Panc1 (cell line): ENCODE measurements around the gene GUCY2D. TPM values are rescaled to one million over a fixed set of nuclear protein-coding genes. Genes with fewer than 3 reads are reported as not detected.

Experiments used
- ATAC-seq: fragments of 200-7000 bp; cut with Tn5 transposase; 2 replicates; pipeline ENCODE4 v1.9.1; 2020; ENCODE audit warnings: mild to moderate bottlenecking, moderate library complexity
- BruUV-seq: library from RNA; stranded (reverse); fragments of 400-500 nt; replicated peaks from 2 replicates; lab custom pipeline; 2021; lab: Mats Ljungman, UMichigan
- CTCF ChIA-PET: fragments of 300-600 bp; sonication (Branson Sonifier 250); formaldehyde crosslinking; loops from one replicate; lab custom pipeline; 2022; ENCODE audit warnings: antibody characterized with exemption; lab: Charles Lee
- POLR2A ChIA-PET: fragments of 300-600 bp; sonication (Branson Sonifier 250); formaldehyde crosslinking; loops from one replicate; lab custom pipeline; 2022; ENCODE audit warnings: antibody characterized with exemption; lab: Charles Lee
- DNase-seq: peaks from one replicate; pipeline ENCODE4 v3.0.0-alpha.2; 2010; ENCODE audit warnings: low read depth, low spot score
- H3K27ac ChIP-seq: 2 replicates; pipeline ENCODE4 v1.5.1; 2011; ENCODE audit warnings: mild to moderate bottlenecking, low read length, inconsistent platforms
- H3K27me3 ChIP-seq: fragments of 200-500 bp; sonication (Bioruptor generic); 2 replicates; pipeline ENCODE4 v1.6.0; 2014; ENCODE audit warnings: low read length, inconsistent platforms; ENCODE audit not compliant: control insufficient read depth, insufficient read depth
- H3K36me3 ChIP-seq: fragments of 200-500 bp; sonication (Bioruptor generic); 2 replicates; pipeline ENCODE4 v1.5.1; 2014; ENCODE audit warnings: inconsistent platforms, mild to moderate bottlenecking, low read length, moderate library complexity; ENCODE audit not compliant: control insufficient read depth, insufficient read depth
- H3K4me1 ChIP-seq: 2 replicates; pipeline ENCODE4 v1.5.1; 2011; ENCODE audit warnings: inconsistent platforms, mild to moderate bottlenecking, low read length, moderate library complexity; ENCODE audit not compliant: control insufficient read depth, insufficient read depth
- H3K4me3 ChIP-seq, 2 experiments: 2 replicates each; pipeline ENCODE4 v1.5.1; 2011 to 2012; ENCODE audit warnings: low read depth in 2 of 2, low read length in 2 of 2, mild to moderate bottlenecking in 2 of 2, inconsistent platforms in 1 of 2, moderate library complexity in 1 of 2
- H3K9me3 ChIP-seq: fragments of 200-500 bp; sonication (Bioruptor generic); 2 replicates; pipeline ENCODE4 v1.5.1; 2014; ENCODE audit warnings: low read depth, mild to moderate bottlenecking, inconsistent platforms, low read length, moderate library complexity; ENCODE audit not compliant: control insufficient read depth, insufficient read depth
- POLR2AphosphoS5 ChIP-seq: IDR thresholded peaks from 2 replicates; pipeline ENCODE4 v1.6.1; 2012; ENCODE audit warnings: mild to moderate bottlenecking, low read depth, low read length, moderate library complexity
- SIN3A ChIP-seq: IDR thresholded peaks from 2 replicates; pipeline ENCODE4 v1.6.1; 2012; ENCODE audit warnings: low read depth, mild to moderate bottlenecking, low read length, moderate library complexity, borderline replicate concordance; ENCODE audit not compliant: insufficient read depth
- TCF7L2 ChIP-seq: IDR thresholded peaks from 2 replicates; pipeline ENCODE4 v1.6.1; 2011; ENCODE audit warnings: mild to moderate bottlenecking, low read depth, low read length, inconsistent platforms
- in situ Hi-C: cut with HindIII; loops from 2 replicates; pipeline ENCODE4 v1.10.0; 2016; ENCODE audit warnings: low sequenced_read_pairs, low pct_unique_long_range_greater_than_20kb
- intact Hi-C: fragments of 100-400 bp; cut with micrococcal nuclease; formaldehyde crosslinking; loops from one replicate; pipeline ENCODE4 v1.10.0; 2022; ENCODE audit not compliant: unreplicated experiment
- total RNA-seq: library from RNA; stranded (reverse); gene quantifications from one replicate; pipeline ENCODE4 v1.2.1, GENCODE V29; 2021; ENCODE audit not compliant: unreplicated experiment
- TF ChIP-seq, protein P1 (sequence below), 2 experiments: IDR thresholded peaks; 2 replicates each; pipeline ENCODE4 v1.6.1; 2011 to 2012; ENCODE audit warnings: low read depth in 2 of 2, control low read depth in 1 of 2, low read length in 1 of 2, mild to moderate bottlenecking in 1 of 2, moderate library complexity in 1 of 2; ENCODE audit not compliant: insufficient read depth in 1 of 2
- TF ChIP-seq, protein P2 (sequence below): fragments of 450-650 bp; IDR thresholded peaks from 2 replicates; pipeline ENCODE4 v1.5.1; 2017; ENCODE audit warnings: mild to moderate bottlenecking

Gene GUCY2D
- total RNA-seq, 1 experiment from 2014 or later: not detected

DNA sequence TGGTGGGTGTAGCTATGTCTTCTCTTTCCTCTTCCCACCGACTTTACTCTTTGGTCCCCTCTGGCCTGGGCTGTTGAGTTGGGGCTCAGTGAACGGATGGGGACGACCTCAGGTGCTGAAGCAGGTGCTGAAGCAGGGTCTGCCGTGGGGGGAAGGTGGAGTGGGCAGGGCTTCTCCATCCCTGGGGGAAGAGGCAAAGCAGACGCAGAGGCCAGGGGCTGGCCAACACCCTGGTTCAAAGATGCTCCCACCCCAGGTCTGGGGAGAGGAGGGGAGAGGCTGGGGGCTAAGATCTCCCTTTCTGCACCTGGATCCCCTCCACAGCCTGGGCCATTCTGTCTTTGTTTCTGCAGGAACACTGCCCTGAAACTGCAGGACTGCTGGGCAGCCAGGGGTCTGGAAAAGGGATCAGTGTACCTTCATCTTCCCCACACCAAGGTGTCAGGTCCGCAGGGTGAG, 62.2 kb downstream of the GUCY2D start:
- in situ Hi-C loops: no loop called here
- POLR2A ChIA-PET: no interaction called here
- CTCF ChIA-PET: interaction anchor here (1.2 kb wide), 1 partner anchor 9 kb away, joined by 5 read pairs; no protein-coding TSS in a partner anchor
- H3K9me3 ChIP-seq: no peaks in the 10 kb centered on the region
- H3K27me3 ChIP-seq: peaks cover 4% of the 10 kb centered on the region
- peaks cover 4% of the 10 kb centered on the region; the same call in 1 of the 2 replicates for H3K4me1 ChIP-seq
- intact Hi-C loops: no loop called here
- no TSS peak for BruUV-seq
- H3K27ac ChIP-seq: no peak overlapping the region
- no peaks in the 10 kb centered on the region for H3K36me3 ChIP-seq
- ATAC-seq (no peak), DNase-seq (no peak)
- no peak overlapping the region for H3K4me3 ChIP-seq
- TF ChIP-seq, protein P1, sequence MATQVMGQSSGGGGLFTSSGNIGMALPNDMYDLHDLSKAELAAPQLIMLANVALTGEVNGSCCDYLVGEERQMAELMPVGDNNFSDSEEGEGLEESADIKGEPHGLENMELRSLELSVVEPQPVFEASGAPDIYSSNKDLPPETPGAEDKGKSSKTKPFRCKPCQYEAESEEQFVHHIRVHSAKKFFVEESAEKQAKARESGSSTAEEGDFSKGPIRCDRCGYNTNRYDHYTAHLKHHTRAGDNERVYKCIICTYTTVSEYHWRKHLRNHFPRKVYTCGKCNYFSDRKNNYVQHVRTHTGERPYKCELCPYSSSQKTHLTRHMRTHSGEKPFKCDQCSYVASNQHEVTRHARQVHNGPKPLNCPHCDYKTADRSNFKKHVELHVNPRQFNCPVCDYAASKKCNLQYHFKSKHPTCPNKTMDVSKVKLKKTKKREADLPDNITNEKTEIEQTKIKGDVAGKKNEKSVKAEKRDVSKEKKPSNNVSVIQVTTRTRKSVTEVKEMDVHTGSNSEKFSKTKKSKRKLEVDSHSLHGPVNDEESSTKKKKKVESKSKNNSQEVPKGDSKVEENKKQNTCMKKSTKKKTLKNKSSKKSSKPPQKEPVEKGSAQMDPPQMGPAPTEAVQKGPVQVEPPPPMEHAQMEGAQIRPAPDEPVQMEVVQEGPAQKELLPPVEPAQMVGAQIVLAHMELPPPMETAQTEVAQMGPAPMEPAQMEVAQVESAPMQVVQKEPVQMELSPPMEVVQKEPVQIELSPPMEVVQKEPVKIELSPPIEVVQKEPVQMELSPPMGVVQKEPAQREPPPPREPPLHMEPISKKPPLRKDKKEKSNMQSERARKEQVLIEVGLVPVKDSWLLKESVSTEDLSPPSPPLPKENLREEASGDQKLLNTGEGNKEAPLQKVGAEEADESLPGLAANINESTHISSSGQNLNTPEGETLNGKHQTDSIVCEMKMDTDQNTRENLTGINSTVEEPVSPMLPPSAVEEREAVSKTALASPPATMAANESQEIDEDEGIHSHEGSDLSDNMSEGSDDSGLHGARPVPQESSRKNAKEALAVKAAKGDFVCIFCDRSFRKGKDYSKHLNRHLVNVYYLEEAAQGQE (IDR thresholded peaks at IDR 0.05; ENCODE audit: insufficient read depth in 1 of 2, low read depth in 2 of 2, low read length in 1 of 2): no peak
- TF ChIP-seq, protein P2, sequence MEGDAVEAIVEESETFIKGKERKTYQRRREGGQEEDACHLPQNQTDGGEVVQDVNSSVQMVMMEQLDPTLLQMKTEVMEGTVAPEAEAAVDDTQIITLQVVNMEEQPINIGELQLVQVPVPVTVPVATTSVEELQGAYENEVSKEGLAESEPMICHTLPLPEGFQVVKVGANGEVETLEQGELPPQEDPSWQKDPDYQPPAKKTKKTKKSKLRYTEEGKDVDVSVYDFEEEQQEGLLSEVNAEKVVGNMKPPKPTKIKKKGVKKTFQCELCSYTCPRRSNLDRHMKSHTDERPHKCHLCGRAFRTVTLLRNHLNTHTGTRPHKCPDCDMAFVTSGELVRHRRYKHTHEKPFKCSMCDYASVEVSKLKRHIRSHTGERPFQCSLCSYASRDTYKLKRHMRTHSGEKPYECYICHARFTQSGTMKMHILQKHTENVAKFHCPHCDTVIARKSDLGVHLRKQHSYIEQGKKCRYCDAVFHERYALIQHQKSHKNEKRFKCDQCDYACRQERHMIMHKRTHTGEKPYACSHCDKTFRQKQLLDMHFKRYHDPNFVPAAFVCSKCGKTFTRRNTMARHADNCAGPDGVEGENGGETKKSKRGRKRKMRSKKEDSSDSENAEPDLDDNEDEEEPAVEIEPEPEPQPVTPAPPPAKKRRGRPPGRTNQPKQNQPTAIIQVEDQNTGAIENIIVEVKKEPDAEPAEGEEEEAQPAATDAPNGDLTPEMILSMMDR: no peak
- TF ChIP-seq POLR2AphosphoS5 (no peak), SIN3A (no peak), TCF7L2 (no peak)

DNA sequence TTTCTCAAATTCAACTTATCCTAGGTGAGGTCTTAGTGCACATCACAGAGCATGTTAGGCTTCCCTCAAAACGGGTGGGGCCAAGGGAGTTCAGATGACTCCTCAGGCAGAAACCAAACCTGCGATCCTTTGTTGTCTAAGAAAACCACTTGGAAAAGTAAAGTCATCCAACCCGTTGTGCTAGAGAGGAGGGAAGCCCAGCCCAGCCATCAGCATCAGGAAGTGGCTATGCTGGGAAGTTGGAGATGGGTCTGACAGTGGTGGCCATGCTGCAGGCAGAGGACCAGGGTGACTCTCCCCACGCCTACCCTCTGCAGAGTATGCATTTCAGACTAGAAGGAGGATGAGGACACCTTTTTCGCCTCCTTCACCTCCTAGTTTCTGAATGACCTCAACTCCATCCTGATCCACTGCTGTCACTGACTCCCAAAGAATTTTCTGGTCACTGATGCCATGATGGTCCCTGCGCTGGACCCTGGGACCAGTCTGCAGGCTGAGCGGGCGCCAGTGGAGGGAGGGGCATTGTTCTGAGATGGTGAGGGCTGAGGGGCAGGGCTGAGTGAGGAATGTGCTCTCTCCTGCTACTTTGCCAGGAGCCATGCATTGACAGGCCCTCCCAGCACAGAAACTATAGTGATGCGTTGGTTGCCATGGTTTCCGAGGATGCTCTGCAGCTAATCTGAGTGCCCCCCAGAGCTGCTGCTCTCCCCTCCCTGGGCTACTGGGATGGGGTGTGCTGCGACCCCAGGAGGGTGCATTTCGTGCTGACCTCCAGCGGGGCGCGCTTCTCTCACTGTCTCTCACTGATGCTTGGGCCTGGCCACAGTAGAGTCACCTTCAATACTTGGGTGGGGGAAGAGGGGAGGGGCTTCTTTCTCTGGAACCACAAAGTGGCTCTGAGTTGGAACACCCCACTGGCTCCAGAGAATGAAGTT, 64.7 kb downstream of the GUCY2D start:
- POLR2A ChIA-PET: no interaction called here
- in situ Hi-C loops (no loop called here), intact Hi-C loops (no loop called here)
- Histone ChIP-seq H3K27me3 (no peaks in the 10 kb centered on the region; the same call in 1 of the 2 replicates), H3K27ac (no peak overlapping the region), H3K36me3 (no peaks in the 10 kb centered on the region; the same call in 1 of the 2 replicates), H3K4me3 (no peak overlapping the region), H3K9me3 (no peaks in the 10 kb centered on the region), H3K4me1 (no peaks in the 10 kb centered on the region)
- TF ChIP-seq, protein P1 (IDR thresholded peaks at IDR 0.05; ENCODE audit: insufficient read depth in 1 of 2, low read depth in 2 of 2, low read length in 1 of 2): no peak
- TF ChIP-seq SIN3A (no peak), POLR2AphosphoS5 (no peak), TCF7L2 (no peak)
- TF ChIP-seq, protein P2: no peak
- DNase-seq (no peak), ATAC-seq (no peak)
- CTCF ChIA-PET: no interaction called here
- no TSS peak for BruUV-seq
